HepG2 (cell line): ENCODE results near the gene MARVELD3. TPM values are rescaled to one million over a fixed set of nuclear protein-coding genes. Genes with fewer than 3 reads are reported as not detected.
A peak's percentile ranks its signal among the peaks of the same experiment; 100 is the strongest.

Experiments
- ATF7 ChIP-seq, 2 experiments: fragments of 450-650 bp in 1 of 2; sonication (generic) in 1 of 2; formaldehyde crosslinking in 1 of 2; IDR thresholded peaks; 2 replicates each; pipeline versions ENCODE4 v1.4.0 to v1.6.1; 2016 to 2020; ENCODE audit warnings: antibody characterized with exemption in 1 of 2, mild to moderate bottlenecking in 1 of 2, missing genetic modification reagents in 1 of 2
- DPF2 ChIP-seq: sonication (generic); formaldehyde crosslinking; IDR thresholded peaks from 2 replicates; pipeline ENCODE4 v1.4.0; 2020; ENCODE audit warnings: mild to moderate bottlenecking, low read depth, missing genetic modification reagents, borderline replicate concordance
- FOXA3 ChIP-seq: IDR thresholded peaks from 2 replicates; pipeline ENCODE4 v1.6.1; 2016; ENCODE audit warnings: missing genetic modification reagents, missing compliant biosample characterization
- FOXP1 ChIP-seq, 2 experiments: fragments of 450-650 bp in 1 of 2; IDR thresholded peaks; 2 replicates each; pipeline ENCODE4 v1.6.1; 2017 to 2018; ENCODE audit warnings: antibody characterized with exemption in 1 of 2
- GATAD2A ChIP-seq: IDR thresholded peaks from 2 replicates; pipeline ENCODE4 v1.6.1; 2016
- HDAC2 ChIP-seq: sonication (generic); formaldehyde crosslinking; IDR thresholded peaks from 2 replicates; pipeline ENCODE4 v1.4.0; 2020; ENCODE audit warnings: missing genetic modification reagents
- HNF4A ChIP-seq: sonication (generic); formaldehyde crosslinking; IDR thresholded peaks from 2 replicates; pipeline ENCODE4 v1.4.0; 2020; ENCODE audit warnings: missing genetic modification reagents
- MYPOP ChIP-seq: sonication (generic); formaldehyde crosslinking; IDR thresholded peaks from 2 replicates; pipeline ENCODE4 v1.8.1; 2023; ENCODE audit warnings: mild to moderate bottlenecking, moderate library complexity, missing genetic modification reagents
- NAIF1 ChIP-seq: sonication (generic); formaldehyde crosslinking; IDR thresholded peaks from 2 replicates; pipeline ENCODE4 v1.5.0; 2020; ENCODE audit warnings: mild to moderate bottlenecking, missing genetic modification reagents, borderline replicate concordance
- RXRB ChIP-seq: IDR thresholded peaks from 2 replicates; pipeline ENCODE4 v1.6.1; 2016; ENCODE audit warnings: borderline replicate concordance, missing genetic modification reagents, missing compliant biosample characterization
- SMC3 ChIP-seq: IDR thresholded peaks from 2 replicates; pipeline ENCODE4 v1.6.1; 2011; ENCODE audit warnings: low read length, improper control_type of control experiment
- SNAPC2 ChIP-seq: sonication (generic); formaldehyde crosslinking; IDR thresholded peaks from 2 replicates; pipeline ENCODE4 v1.8.1; 2022; ENCODE audit warnings: mild to moderate bottlenecking, missing genetic modification reagents
- ZBTB3 ChIP-seq: sonication (generic); formaldehyde crosslinking; IDR thresholded peaks from 2 replicates; pipeline ENCODE4 v1.4.0; 2020; ENCODE audit warnings: low read depth, mild to moderate bottlenecking, moderate library complexity, missing genetic modification reagents, borderline replicate concordance
- ZKSCAN1 ChIP-seq: fragments of 150-350 bp; IDR thresholded peaks from 2 replicates; pipeline ENCODE4 v1.6.1; 2014; ENCODE audit warnings: low read length
- ZNF75D ChIP-seq: sonication (generic); formaldehyde crosslinking; IDR thresholded peaks from 2 replicates; pipeline ENCODE4 v1.8.1; 2023; ENCODE audit warnings: missing genetic modification reagents, mild to moderate bottlenecking, borderline replicate concordance
- ZNF780A ChIP-seq: sonication (generic); formaldehyde crosslinking; IDR thresholded peaks from 2 replicates; pipeline ENCODE4 v1.8.0; 2022; ENCODE audit warnings: mild to moderate bottlenecking, missing genetic modification reagents, moderate library complexity
- polyA plus RNA-seq, 8 experiments: library from polyadenylated mRNA; depleted of rRNA in 3 of 8; stranded (reverse) in 7 of 8; unstranded in 1 of 8; fragments of >200 nt; fragmentation: Illumina TruSeq in 4 of 8; extraction: Trizol in 4 of 8; gene quantifications; 2 replicates each; pipeline versions ENCODE4 v1.2.1 to v1.2.3, GENCODE V29; 2011 to 2016; ENCODE audit warnings: low read depth in 4 of 8, missing spikeins in 1 of 8, mixed read lengths in 1 of 8; ENCODE audit not compliant: insufficient read depth in 1 of 8
- total RNA-seq, 5 experiments: library from RNA; depleted of rRNA; stranded (reverse); fragments of >200 nt; fragmentation: Illumina TruSeq; extraction: Trizol; gene quantifications; 2 replicates each; pipeline ENCODE4 v1.2.3, GENCODE V29; 2016; ENCODE audit warnings: low read depth in 1 of 5
- TF ChIP-seq, protein P1 (sequence below): sonication (generic); formaldehyde crosslinking; IDR thresholded peaks from 2 replicates; pipeline ENCODE4 v1.4.0; 2020; ENCODE audit warnings: missing genetic modification reagents
- TF ChIP-seq, protein P2 (sequence below): sonication (generic); formaldehyde crosslinking; IDR thresholded peaks from 2 replicates; pipeline ENCODE4 v1.4.0; 2020; ENCODE audit warnings: missing genetic modification reagents, borderline replicate concordance
- TF ChIP-seq, protein P3 (sequence below): sonication (generic); formaldehyde crosslinking; IDR thresholded peaks from 2 replicates; pipeline ENCODE4 v1.5.1; 2020; ENCODE audit warnings: mild to moderate bottlenecking, missing genetic modification reagents, borderline replicate concordance

The MARVELD3 gene
- total and polyA plus RNA-seq, 2 of the 13 experiments (the other 11 are each of a cell fraction or from before 2014, with no cell fraction given): 4.8 to 5.6 TPM

DNA sequence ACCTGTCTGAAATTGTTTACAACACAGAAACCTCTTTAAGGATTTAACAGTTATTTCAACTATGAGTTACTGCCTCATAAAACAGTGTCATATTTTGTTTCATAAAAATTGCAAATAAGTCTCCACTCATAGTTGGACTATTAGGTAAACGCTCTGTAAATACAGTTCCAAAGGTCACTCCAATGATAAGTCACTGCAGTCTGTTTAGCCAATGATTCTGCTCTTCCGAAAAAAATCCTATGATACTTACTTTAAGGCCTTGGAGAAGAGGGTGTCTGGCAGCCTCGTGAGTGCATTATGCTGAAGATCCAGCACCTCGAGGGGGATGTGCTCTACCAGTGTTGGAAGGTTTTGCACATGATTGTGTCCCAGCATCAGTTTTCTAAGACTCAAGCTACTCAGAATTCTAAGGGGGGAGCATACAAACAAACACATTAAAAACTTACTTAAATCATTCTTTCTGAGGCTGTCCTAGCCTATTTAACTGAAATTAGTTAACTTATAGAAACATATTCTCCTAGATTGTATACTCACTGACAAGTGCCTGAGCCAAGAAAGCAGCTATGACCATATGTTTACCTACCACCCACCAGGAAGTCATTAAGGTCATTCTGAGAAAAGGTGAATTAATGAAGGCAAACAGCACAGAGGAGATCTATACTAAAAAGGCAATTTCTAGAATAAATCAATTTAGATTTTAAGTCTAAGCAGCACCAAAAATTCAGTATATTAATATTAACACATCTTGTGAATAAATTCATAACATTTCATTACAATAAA, 41.1 kb downstream of the MARVELD3 start (continued):
- TF ChIP-seq MYPOP (CRISPR knock-in tag): peak; percentile 58; the same call in 1 of the 2 replicates
- peak; percentile 84 for TF ChIP-seq GATAD2A (CRISPR knock-in tag)
- no peak for TF ChIP-seq ZNF780A (CRISPR knock-in tag)
- TF ChIP-seq, protein P1, sequence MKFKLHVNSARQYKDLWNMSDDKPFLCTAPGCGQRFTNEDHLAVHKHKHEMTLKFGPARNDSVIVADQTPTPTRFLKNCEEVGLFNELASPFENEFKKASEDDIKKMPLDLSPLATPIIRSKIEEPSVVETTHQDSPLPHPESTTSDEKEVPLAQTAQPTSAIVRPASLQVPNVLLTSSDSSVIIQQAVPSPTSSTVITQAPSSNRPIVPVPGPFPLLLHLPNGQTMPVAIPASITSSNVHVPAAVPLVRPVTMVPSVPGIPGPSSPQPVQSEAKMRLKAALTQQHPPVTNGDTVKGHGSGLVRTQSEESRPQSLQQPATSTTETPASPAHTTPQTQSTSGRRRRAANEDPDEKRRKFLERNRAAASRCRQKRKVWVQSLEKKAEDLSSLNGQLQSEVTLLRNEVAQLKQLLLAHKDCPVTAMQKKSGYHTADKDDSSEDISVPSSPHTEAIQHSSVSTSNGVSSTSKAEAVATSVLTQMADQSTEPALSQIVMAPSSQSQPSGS (CRISPR knock-in tag): no peak; the same call in 1 of the 2 replicates
- TF ChIP-seq, protein P2, sequence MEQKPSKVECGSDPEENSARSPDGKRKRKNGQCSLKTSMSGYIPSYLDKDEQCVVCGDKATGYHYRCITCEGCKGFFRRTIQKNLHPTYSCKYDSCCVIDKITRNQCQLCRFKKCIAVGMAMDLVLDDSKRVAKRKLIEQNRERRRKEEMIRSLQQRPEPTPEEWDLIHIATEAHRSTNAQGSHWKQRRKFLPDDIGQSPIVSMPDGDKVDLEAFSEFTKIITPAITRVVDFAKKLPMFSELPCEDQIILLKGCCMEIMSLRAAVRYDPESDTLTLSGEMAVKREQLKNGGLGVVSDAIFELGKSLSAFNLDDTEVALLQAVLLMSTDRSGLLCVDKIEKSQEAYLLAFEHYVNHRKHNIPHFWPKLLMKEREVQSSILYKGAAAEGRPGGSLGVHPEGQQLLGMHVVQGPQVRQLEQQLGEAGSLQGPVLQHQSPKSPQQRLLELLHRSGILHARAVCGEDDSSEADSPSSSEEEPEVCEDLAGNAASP (CRISPR knock-in tag): peak; percentile 24; the same call in 1 of the 2 replicates
- no peak for TF ChIP-seq FOXP1 (IDR thresholded peaks at IDR 0.05)
- TF ChIP-seq FOXP1 (CRISPR knock-in tag; IDR thresholded peaks at IDR 0.05): peak; percentile 74; the same call in 1 of the 2 replicates
- TF ChIP-seq, protein P3, sequence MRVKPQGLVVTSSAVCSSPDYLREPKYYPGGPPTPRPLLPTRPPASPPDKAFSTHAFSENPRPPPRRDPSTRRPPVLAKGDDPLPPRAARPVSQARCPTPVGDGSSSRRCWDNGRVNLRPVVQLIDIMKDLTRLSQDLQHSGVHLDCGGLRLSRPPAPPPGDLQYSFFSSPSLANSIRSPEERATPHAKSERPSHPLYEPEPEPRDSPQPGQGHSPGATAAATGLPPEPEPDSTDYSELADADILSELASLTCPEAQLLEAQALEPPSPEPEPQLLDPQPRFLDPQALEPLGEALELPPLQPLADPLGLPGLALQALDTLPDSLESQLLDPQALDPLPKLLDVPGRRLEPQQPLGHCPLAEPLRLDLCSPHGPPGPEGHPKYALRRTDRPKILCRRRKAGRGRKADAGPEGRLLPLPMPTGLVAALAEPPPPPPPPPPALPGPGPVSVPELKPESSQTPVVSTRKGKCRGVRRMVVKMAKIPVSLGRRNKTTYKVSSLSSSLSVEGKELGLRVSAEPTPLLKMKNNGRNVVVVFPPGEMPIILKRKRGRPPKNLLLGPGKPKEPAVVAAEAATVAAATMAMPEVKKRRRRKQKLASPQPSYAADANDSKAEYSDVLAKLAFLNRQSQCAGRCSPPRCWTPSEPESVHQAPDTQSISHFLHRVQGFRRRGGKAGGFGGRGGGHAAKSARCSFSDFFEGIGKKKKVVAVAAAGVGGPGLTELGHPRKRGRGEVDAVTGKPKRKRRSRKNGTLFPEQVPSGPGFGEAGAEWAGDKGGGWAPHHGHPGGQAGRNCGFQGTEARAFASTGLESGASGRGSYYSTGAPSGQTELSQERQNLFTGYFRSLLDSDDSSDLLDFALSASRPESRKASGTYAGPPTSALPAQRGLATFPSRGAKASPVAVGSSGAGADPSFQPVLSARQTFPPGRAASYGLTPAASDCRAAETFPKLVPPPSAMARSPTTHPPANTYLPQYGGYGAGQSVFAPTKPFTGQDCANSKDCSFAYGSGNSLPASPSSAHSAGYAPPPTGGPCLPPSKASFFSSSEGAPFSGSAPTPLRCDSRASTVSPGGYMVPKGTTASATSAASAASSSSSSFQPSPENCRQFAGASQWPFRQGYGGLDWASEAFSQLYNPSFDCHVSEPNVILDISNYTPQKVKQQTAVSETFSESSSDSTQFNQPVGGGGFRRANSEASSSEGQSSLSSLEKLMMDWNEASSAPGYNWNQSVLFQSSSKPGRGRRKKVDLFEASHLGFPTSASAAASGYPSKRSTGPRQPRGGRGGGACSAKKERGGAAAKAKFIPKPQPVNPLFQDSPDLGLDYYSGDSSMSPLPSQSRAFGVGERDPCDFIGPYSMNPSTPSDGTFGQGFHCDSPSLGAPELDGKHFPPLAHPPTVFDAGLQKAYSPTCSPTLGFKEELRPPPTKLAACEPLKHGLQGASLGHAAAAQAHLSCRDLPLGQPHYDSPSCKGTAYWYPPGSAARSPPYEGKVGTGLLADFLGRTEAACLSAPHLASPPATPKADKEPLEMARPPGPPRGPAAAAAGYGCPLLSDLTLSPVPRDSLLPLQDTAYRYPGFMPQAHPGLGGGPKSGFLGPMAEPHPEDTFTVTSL (CRISPR knock-in tag): peak; percentile 84; the same call in 1 of the 2 replicates
- 0 out of 2 replicates have a peak, but pooled peaks have one; percentile 58 for TF ChIP-seq ZBTB3 (CRISPR knock-in tag)
- 0 out of 2 replicates have a peak, but pooled peaks have one; percentile 45 for TF ChIP-seq SNAPC2
- no peak for TF ChIP-seq ZNF75D (CRISPR knock-in tag)
- 0 out of 2 replicates have a peak, but pooled peaks have one; percentile 39 for TF ChIP-seq DPF2
- 0 out of 2 replicates have a peak, but pooled peaks have one; percentile 8 for TF ChIP-seq SMC3
- peak; percentile 87 for TF ChIP-seq FOXA3 (CRISPR knock-in tag)
- 0 out of 2 replicates have a peak, but pooled peaks have one; percentile 10 for TF ChIP-seq ATF7 (IDR thresholded peaks at IDR 0.05)
- TF ChIP-seq ATF7 (CRISPR knock-in tag; IDR thresholded peaks at IDR 0.05): no peak
- peak; percentile 15; the same call in 1 of the 2 replicates for TF ChIP-seq NAIF1 (CRISPR knock-in tag)
- TF ChIP-seq RXRB (CRISPR knock-in tag): peak; percentile 50; the same call in 1 of the 2 replicates
- no peak for TF ChIP-seq ZKSCAN1
- TF ChIP-seq HDAC2: peak; percentile 47; the same call in 1 of the 2 replicates
- TF ChIP-seq HNF4A (CRISPR knock-in tag): peak; percentile 95
